IPS DF 6.9 (cell line): Measurements from ENCODE around the gene MARCHF9.

Source experiments
- DNase-seq: peaks from one replicate; pipeline ENCODE4 v3.0.0-alpha.2; 2013; ENCODE audit warnings: low read depth, low spot score
- H3K27ac ChIP-seq: one replicate; pipeline ENCODE4 v1.5.1; 2013; ENCODE audit warnings: low read length, control low read depth
- H3K27me3 ChIP-seq: 2 replicates; pipeline ENCODE4 v1.6.1; 2013; ENCODE audit warnings: mild to moderate bottlenecking, low read length; ENCODE audit not compliant: control insufficient read depth, insufficient read depth
- H3K36me3 ChIP-seq: 2 replicates; pipeline ENCODE4 v1.6.1; 2013; ENCODE audit warnings: low read length; ENCODE audit not compliant: control insufficient read depth, insufficient read depth
- H3K4me1 ChIP-seq: 2 replicates; pipeline ENCODE4 v1.6.1; 2013; ENCODE audit warnings: low read length; ENCODE audit not compliant: control insufficient read depth, insufficient read depth
- H3K4me3 ChIP-seq: 2 replicates; pipeline ENCODE4 v1.5.1; 2013; ENCODE audit warnings: mild to moderate bottlenecking, low read length
- H3K9me3 ChIP-seq: 2 replicates; pipeline ENCODE4 v1.6.1; 2013; ENCODE audit warnings: low read length, inconsistent platforms; ENCODE audit not compliant: control insufficient read depth, insufficient read depth
- WGBS: extraction: QIAGEN DNeasy Blood & Tissue Kit; methylation state at CpG from one replicate; pipeline ENCODE4 v1.1.7; 2013; ENCODE audit warnings: mixed read lengths, missing lambda C conversion rate; ENCODE audit not compliant: insufficient read length, insufficient coverage; 5-methylcytosine and 5-hydroxymethylcytosine counted together

The MARCHF9 gene

DNA sequence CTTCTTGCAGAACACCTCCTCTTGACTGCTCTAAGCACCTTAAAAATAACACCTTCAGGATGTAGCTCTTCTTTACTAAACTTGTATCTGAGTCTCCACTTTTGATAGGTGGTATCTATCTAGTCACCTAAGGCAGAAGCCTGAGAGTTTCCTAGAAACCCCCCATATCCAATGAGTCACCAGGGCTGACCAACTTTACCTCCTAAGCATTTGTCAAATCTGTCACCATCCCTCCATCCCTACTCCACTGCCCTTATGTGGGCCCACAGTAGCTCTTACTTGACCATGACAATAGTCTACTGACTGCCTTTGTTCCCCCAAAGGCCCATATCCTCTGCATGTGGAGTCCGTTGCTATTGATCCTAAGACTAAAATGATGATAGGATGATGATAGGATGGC is 47.7 kb downstream of the MARCHF9 start:
- no CpG with 5 or more reads among the region's 1 CpG for WGBS
- no peak overlapping the region for H3K4me3 ChIP-seq
- H3K27ac ChIP-seq = no peak overlapping the region
- no peaks in the 10 kb centered on the region for H3K9me3 ChIP-seq
- H3K36me3 ChIP-seq = no peaks in the 10 kb centered on the region; the same call in 1 of the 2 replicates
- H3K27me3 ChIP-seq = no peaks in the 10 kb centered on the region
- DNase-seq = no peak
- H3K4me1 ChIP-seq = no peaks in the 10 kb centered on the region

DNA sequence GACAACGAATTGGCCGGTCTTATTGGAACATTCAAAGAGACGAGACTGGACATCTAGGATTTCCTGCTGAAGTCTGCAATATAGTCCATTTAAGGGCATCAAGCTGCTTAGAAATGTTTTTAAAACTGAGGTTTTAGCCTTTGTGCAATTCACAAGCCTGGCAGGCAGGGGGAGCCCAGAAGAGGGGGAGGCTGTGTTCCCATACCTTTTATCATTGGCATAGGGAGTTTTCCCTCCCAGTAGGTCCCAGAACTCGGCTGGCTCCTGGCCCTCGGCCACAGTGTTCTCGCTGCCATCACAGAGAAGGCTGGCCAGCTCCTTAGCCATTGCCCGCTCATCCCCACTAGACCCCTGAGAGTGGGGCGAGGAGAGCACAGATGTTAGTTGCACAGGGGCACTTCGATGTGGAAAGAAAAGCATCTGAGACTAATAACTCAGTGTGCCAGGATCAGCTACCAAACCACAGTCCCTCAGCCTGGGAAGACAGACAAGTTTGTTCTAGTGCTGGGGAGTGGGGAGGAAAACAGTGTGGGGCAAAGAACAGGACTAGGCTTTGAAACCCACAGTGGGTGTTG is 48.5 kb downstream of the MARCHF9 start:
- Histone ChIP-seq H3K4me1 (no peaks in the 10 kb centered on the region), H3K9me3 (no peaks in the 10 kb centered on the region), H3K27me3 (no peaks in the 10 kb centered on the region), H3K36me3 (no peaks in the 10 kb centered on the region; the same call in 1 of the 2 replicates), H3K4me3 (no peak overlapping the region), H3K27ac (no peak overlapping the region)
- peak; percentile 31 for DNase-seq
- WGBS = no CpG with 5 or more reads among the region's 9 CpGs

DNA sequence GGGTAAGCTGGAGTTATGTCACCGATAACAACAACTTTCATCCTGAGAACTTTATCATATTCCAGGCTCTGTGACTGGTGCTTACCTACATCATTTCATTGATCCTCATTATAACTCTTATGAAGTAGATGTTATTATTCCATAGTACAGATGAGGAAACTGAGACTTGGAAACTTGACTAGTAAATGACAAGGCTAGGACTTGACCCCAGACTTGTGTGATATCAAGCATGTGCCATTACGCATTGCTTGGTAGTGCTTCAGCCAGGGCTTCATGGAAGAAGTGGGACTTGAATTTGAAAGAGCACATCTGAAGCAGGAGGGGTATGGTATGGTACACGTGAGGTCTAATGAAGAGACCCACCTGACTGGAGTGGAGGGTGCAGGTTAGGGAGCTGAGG is 51.8 kb downstream of the MARCHF9 start:
- H3K9me3 ChIP-seq = no peaks in the 10 kb centered on the region
- no peaks in the 10 kb centered on the region; the same call in 1 of the 2 replicates for H3K36me3 ChIP-seq
- H3K27ac ChIP-seq = no peak overlapping the region
- WGBS = no CpG with 5 or more reads among the region's 3 CpGs
- H3K4me1 ChIP-seq = no peaks in the 10 kb centered on the region
- H3K4me3 ChIP-seq = no peak overlapping the region
- H3K27me3 ChIP-seq = no peaks in the 10 kb centered on the region
- no peak for DNase-seq

DNA sequence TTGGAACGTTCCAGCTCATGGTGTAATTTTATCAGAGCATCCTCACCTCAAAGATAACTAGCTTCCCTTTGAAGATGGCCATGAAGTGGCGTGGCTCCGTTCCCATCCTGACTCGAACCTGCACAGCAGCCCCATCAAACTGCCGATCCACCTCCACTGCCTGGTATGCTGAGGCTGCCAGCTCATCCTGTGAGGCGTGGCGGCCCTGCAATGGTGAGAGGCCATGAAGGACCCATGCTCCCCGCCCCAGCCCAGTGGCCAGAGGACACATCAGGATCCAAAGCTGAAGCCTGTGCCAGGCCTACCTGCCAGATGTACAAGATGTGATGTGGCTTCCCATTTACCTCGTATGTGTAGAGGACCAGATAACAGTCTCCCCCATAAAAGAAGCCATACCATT is 52.4 kb downstream of the MARCHF9 start:
- no peaks in the 10 kb centered on the region; the same call in 1 of the 2 replicates for H3K36me3 ChIP-seq
- H3K9me3 ChIP-seq = no peaks in the 10 kb centered on the region
- H3K4me1 ChIP-seq = no peaks in the 10 kb centered on the region
- H3K27me3 ChIP-seq = no peaks in the 10 kb centered on the region
- no peak overlapping the region for H3K4me3 ChIP-seq
- no peak overlapping the region for H3K27ac ChIP-seq
- no CpG with 5 or more reads among the region's 9 CpGs for WGBS
- DNase-seq = no peak

DNA sequence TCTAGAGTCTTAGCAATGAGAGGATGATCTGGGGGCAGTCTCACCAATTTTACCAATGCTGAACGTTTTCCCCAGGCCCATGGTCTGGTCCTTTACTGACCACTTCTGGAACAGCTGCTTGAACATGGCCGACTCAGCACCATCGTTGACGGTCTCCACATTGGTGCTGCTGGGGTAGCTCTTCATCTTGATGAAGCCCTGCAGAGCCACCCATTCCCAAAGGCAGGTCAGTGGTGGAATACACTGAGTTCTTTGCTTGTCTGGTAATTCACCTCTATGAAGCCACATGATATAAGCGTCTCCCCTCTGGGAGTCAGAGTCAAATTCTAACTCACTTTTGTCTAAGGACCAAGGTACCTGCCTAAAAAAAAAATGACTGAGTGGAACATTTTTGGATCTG is 53.4 kb downstream of the MARCHF9 start:
- no peak for DNase-seq
- H3K4me1 ChIP-seq = no peaks in the 10 kb centered on the region
- WGBS = no CpG with 5 or more reads among the region's 5 CpGs
- no peak overlapping the region for H3K27ac ChIP-seq
- H3K36me3 ChIP-seq = no peaks in the 10 kb centered on the region
- no peaks in the 10 kb centered on the region for H3K9me3 ChIP-seq
- no peaks in the 10 kb centered on the region for H3K27me3 ChIP-seq
- no peak overlapping the region for H3K4me3 ChIP-seq

DNA sequence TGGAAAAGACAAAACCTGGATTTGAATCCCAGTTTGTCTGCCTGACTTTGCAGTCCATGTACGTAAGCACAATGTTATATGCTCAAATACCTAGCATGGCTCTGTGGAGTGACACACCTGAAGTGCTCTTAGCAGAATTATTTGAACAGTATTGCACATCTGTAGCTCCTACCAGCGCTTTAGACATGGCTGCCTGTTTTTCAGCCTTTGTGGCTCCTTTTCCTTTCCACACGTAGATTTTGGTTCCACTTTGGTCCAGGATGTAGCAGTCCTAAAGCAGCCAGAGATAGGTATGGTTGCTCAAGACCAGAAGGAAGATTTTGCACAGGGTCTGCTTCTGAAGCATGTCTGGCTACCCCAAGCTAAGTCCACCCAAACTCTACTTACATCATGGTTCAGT is 54.5 kb downstream of the MARCHF9 start:
- Histone ChIP-seq H3K27me3 (no peaks in the 10 kb centered on the region), H3K36me3 (no peaks in the 10 kb centered on the region)
- no peak for DNase-seq

More for the DNA sequence above, 54.5 kb downstream of the MARCHF9 start:
- H3K9me3 ChIP-seq = no peaks in the 10 kb centered on the region
- no peak overlapping the region for H3K27ac ChIP-seq
- H3K4me3 ChIP-seq = no peak overlapping the region
- WGBS = no CpG with 5 or more reads among the region's 3 CpGs
- H3K4me1 ChIP-seq = no peaks in the 10 kb centered on the region
